ENCODE results near the gene GADD45G.

DNA sequence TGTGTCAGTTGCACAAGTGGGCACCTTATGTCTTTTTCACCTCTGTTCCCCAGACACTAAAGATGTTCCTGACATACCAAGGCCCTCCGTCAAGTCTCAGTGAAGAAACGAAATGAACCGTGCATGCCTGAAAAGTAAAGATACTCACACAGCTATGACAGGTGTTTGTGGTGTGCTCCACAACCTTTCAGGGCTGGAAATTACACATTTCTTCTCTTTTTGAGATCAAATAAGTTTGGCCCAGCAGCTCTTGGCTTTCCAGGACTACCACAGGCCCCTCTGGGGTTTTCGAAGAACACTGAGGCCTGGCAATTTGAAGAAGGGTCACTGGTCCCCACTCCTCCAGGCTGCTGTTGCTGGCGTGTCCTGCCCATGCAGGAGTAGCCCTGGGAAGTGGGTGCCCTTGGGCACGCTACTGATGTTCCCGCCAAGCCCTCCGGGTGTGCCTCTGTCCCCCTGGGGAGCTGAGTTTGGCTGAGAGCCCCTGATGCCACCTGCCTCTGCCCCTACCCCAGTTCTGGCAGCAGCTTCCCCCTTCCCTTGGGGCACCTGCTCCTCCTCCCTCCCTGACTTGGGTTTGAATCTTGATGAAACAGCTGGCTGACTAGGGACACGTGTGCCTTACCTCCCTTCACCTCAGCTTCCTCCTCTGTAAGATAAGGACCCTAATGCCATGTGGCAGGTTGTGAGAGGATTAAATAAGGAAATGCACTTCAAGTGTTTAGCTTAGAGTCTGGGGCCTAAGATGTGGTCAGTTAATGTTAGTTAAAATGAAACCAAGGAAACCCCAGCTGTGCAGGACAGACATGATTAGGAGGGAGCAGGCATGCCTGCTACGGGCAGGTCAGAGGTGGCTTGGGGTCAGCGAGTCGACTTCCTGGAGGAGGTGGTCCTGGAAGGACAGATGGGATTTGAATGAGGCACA, 49.1 kb upstream of the GADD45G start:
- no peak for TF ChIP-seq JUND (IDR thresholded peaks at IDR 0.05)
- TF ChIP-seq, protein P1, sequence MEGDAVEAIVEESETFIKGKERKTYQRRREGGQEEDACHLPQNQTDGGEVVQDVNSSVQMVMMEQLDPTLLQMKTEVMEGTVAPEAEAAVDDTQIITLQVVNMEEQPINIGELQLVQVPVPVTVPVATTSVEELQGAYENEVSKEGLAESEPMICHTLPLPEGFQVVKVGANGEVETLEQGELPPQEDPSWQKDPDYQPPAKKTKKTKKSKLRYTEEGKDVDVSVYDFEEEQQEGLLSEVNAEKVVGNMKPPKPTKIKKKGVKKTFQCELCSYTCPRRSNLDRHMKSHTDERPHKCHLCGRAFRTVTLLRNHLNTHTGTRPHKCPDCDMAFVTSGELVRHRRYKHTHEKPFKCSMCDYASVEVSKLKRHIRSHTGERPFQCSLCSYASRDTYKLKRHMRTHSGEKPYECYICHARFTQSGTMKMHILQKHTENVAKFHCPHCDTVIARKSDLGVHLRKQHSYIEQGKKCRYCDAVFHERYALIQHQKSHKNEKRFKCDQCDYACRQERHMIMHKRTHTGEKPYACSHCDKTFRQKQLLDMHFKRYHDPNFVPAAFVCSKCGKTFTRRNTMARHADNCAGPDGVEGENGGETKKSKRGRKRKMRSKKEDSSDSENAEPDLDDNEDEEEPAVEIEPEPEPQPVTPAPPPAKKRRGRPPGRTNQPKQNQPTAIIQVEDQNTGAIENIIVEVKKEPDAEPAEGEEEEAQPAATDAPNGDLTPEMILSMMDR (IDR thresholded peaks at IDR 0.05), result no peak
- TF ChIP-seq, protein P2, sequence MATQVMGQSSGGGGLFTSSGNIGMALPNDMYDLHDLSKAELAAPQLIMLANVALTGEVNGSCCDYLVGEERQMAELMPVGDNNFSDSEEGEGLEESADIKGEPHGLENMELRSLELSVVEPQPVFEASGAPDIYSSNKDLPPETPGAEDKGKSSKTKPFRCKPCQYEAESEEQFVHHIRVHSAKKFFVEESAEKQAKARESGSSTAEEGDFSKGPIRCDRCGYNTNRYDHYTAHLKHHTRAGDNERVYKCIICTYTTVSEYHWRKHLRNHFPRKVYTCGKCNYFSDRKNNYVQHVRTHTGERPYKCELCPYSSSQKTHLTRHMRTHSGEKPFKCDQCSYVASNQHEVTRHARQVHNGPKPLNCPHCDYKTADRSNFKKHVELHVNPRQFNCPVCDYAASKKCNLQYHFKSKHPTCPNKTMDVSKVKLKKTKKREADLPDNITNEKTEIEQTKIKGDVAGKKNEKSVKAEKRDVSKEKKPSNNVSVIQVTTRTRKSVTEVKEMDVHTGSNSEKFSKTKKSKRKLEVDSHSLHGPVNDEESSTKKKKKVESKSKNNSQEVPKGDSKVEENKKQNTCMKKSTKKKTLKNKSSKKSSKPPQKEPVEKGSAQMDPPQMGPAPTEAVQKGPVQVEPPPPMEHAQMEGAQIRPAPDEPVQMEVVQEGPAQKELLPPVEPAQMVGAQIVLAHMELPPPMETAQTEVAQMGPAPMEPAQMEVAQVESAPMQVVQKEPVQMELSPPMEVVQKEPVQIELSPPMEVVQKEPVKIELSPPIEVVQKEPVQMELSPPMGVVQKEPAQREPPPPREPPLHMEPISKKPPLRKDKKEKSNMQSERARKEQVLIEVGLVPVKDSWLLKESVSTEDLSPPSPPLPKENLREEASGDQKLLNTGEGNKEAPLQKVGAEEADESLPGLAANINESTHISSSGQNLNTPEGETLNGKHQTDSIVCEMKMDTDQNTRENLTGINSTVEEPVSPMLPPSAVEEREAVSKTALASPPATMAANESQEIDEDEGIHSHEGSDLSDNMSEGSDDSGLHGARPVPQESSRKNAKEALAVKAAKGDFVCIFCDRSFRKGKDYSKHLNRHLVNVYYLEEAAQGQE (IDR thresholded peaks at IDR 0.05; ENCODE audit: low read depth, low read length), result no peak
- TF ChIP-seq SMC3 (IDR thresholded peaks at IDR 0.05; ENCODE audit: low read depth, low read length), result no peak
- no peak for TF ChIP-seq RCOR1 (IDR thresholded peaks at IDR 0.05; ENCODE audit: low read length)
- no peak for TF ChIP-seq TEAD4 (IDR thresholded peaks at IDR 0.05; ENCODE audit: borderline replicate concordance, insufficient read depth)
- no peak for TF ChIP-seq RAD21 (IDR thresholded peaks at IDR 0.05; ENCODE audit: low read length)
- no peak for TF ChIP-seq POLR2AphosphoS5 (IDR thresholded peaks at IDR 0.05; ENCODE audit: low read depth, low read length)
- TF ChIP-seq, protein P3, sequence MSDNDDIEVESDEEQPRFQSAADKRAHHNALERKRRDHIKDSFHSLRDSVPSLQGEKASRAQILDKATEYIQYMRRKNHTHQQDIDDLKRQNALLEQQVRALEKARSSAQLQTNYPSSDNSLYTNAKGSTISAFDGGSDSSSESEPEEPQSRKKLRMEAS (IDR thresholded peaks at IDR 0.05; ENCODE audit: low read depth), result no peak
- no peak for TF ChIP-seq FOXJ3 (CRISPR knock-in tag; IDR thresholded peaks at IDR 0.05)
- TF ChIP-seq EZH2phosphoT487 (IDR thresholded peaks at IDR 0.05; ENCODE audit: borderline replicate concordance, low read depth), result no peak
- TF ChIP-seq, protein P4, sequence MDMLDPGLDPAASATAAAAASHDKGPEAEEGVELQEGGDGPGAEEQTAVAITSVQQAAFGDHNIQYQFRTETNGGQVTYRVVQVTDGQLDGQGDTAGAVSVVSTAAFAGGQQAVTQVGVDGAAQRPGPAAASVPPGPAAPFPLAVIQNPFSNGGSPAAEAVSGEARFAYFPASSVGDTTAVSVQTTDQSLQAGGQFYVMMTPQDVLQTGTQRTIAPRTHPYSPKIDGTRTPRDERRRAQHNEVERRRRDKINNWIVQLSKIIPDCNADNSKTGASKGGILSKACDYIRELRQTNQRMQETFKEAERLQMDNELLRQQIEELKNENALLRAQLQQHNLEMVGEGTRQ (IDR thresholded peaks at IDR 0.05; ENCODE audit: borderline replicate concordance, low read depth, low read length), result no peak
- no peak for TF ChIP-seq GABPA (IDR thresholded peaks at IDR 0.05; ENCODE audit: low read depth)
